GM06990 (cell line): ENCODE data around the gene HELZ.

Experiments used
- DNase-seq: peaks from one replicate; pipeline ENCODE4 v3.0.0-alpha.2; 2011; ENCODE audit not compliant: insufficient read length; ENCODE audit errors: extremely low read depth
- H3K27me3 ChIP-seq: replicated peaks from 2 replicates; pipeline ENCODE4 v1.6.0; 2011; ENCODE audit warnings: low read length; ENCODE audit not compliant: control insufficient read depth, insufficient read depth
- H3K36me3 ChIP-seq: 2 replicates; pipeline ENCODE4 v1.5.1; 2011; ENCODE audit warnings: low read length; ENCODE audit not compliant: control insufficient read depth, insufficient read depth
- H3K4me3 ChIP-seq: replicated peaks from 2 replicates; pipeline ENCODE4 v1.5.1; 2011; ENCODE audit warnings: low read depth, mild to moderate bottlenecking, control low read depth, low read length
- TF ChIP-seq, protein P1 (sequence below): IDR thresholded peaks from 2 replicates; pipeline ENCODE4 v1.5.1; 2011; ENCODE audit warnings: low read length, control low read depth, mild to moderate bottlenecking, inconsistent platforms; ENCODE audit not compliant: insufficient read depth, poor library complexity, severe bottlenecking

Gene HELZ

DNA sequence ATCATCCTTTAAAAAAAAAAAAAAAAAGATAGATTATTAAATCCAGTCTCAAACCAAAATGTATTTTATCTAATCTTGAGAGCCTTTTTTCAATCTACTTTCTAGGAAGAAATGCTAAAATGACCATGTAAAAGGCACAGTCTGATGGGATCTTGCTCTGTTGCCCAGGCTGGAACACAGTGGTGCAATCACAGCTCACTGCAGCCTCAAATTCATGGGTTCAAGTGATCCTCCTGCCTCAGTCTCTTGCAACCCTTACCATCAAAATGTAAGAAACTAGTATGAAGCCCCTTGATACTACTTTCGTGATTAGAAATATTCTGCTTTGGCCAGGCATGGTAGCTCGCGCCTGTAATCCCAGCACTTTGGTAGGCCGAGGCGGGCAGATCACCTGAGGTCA is 70.8 kb downstream of the HELZ start:
- TF ChIP-seq, protein P1, sequence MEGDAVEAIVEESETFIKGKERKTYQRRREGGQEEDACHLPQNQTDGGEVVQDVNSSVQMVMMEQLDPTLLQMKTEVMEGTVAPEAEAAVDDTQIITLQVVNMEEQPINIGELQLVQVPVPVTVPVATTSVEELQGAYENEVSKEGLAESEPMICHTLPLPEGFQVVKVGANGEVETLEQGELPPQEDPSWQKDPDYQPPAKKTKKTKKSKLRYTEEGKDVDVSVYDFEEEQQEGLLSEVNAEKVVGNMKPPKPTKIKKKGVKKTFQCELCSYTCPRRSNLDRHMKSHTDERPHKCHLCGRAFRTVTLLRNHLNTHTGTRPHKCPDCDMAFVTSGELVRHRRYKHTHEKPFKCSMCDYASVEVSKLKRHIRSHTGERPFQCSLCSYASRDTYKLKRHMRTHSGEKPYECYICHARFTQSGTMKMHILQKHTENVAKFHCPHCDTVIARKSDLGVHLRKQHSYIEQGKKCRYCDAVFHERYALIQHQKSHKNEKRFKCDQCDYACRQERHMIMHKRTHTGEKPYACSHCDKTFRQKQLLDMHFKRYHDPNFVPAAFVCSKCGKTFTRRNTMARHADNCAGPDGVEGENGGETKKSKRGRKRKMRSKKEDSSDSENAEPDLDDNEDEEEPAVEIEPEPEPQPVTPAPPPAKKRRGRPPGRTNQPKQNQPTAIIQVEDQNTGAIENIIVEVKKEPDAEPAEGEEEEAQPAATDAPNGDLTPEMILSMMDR: no peak
- Histone ChIP-seq H3K4me3 (no peak overlapping the region), H3K36me3 (peaks cover 3% of the 10 kb centered on the region; the same call in 1 of the 2 replicates), H3K27me3 (no peaks in the 10 kb centered on the region)
- no peak for DNase-seq

DNA sequence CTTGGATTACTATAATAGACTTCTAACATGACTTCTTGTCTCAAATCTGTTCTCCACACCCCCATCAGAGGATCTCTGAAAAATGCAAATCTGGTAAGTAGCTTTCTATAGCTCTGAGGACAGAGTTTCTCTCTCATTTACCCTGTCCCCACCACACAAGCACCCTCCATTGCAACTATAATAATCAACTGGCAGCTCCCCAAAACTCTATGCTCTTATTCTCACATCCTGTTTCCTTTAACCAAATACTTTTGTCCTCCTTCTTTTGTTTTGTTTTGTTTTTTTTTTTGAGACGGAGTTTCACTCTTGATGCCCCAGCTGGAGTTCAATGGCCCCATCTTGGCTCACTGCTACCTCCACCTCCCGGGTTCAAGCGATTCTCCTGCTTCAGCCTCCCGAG is 73.4 kb downstream of the HELZ start:
- TF ChIP-seq, protein P1: no peak
- Histone ChIP-seq H3K27me3 (no peaks in the 10 kb centered on the region), H3K4me3 (no peak overlapping the region), H3K36me3 (peaks cover 3% of the 10 kb centered on the region; the same call in 1 of the 2 replicates)
- peak; percentile 60 for DNase-seq

DNA sequence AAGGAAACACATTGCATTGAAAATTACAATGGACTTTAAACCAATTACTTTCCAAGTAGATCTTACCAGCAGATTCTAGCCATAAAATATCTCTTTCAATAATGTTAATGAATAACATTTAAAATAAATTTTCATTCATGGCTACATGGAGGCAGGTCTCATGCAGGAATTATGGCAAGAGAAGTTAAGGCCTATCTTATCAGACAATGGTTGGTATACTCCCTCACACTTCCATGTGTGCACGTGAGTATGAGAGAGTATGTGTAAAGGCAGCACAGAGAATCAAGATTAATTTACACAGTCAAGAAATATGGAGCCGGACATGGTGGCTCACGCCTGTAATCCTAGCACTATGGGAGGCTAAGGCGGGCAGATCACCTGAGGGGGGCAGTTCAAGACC is 76.5 kb downstream of the HELZ start:
- Histone ChIP-seq H3K4me3 (no peak overlapping the region), H3K36me3 (peaks cover 6% of the 10 kb centered on the region; the same call in 1 of the 2 replicates)
- TF ChIP-seq, protein P1: no peak

DNA sequence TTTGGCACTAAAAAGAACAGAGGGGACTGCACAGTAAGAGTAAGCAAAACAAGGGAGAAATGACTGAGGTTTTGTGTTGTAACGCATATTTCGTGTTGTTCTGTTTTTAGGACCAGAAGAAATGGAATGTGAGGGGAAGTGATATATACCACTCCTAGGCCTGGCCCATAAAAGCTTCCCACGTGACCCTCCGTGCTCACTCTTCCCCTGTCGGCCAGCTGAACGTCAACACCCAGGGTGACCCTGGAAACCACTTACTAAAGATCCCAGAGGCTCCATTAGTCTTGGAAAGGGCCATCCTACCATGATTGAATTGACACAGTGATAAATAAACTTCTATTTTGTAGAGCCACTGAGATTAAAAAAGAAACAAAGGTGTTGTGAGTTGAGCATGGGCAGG is 79.8 kb downstream of the HELZ start:
- no peak for DNase-seq
- Histone ChIP-seq H3K4me3 (no peak overlapping the region), H3K27me3 (no peaks in the 10 kb centered on the region), H3K36me3 (peaks cover 7% of the 10 kb centered on the region)
- TF ChIP-seq, protein P1: no peak

More for the DNA sequence above, 76.5 kb downstream of the HELZ start:
- DNase-seq: no peak
- no peaks in the 10 kb centered on the region for H3K27me3 ChIP-seq

DNA sequence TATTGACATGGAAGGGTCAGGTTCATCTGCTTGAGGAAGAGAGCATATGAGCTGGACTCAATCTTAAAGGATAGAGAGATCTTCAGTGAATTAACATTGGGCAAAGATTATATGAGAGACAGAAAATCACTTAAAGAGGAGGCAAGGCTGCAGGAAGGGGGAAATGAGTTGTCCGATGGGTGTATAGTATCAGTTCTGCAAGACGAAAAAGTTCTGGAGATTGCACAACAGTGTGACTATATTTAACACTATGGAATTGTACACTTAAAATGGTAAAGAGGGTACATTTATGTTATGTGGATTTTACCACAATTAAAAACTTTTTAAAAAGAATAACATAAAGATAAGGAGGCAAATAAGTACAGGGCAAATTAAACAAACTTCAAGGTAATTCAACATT is 80.7 kb downstream of the HELZ start:
- TF ChIP-seq, protein P1: no peak
- H3K36me3 ChIP-seq: peaks cover 6% of the 10 kb centered on the region
- H3K27me3 ChIP-seq: no peaks in the 10 kb centered on the region
- DNase-seq: no peak
- no peak overlapping the region for H3K4me3 ChIP-seq

DNA sequence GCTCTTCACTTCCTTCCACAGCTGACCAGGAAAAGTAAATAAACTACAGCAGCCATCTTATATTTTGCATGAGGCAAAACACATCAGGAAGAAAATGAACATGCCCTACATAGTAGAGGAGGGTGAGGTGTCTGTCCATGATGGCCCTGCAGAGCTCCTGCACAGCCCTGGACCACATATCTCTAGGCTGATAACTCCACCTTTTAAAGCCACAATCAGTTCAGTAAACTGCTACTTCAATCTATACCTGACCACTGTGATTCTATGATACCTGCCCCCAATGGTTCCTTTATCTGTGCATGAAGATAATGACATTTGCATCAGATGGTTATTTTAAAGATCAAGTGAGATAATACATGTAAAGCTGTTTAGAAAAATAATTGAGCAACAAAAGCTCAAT is 82.2 kb downstream of the HELZ start:
- peaks cover 6% of the 10 kb centered on the region for H3K36me3 ChIP-seq
- H3K4me3 ChIP-seq: no peak overlapping the region
- no peak for DNase-seq

More for the DNA sequence above, 82.2 kb downstream of the HELZ start:
- TF ChIP-seq, protein P1: no peak
- H3K27me3 ChIP-seq: no peaks in the 10 kb centered on the region
